Large intestine (tissue), 3 donors: ENCODE measurements around the gene ARID1A. TPM values are rescaled to one million over a fixed set of nuclear protein-coding genes. Genes with fewer than 3 reads are reported as not detected.

ENCODE experiments used
- DNase-seq, 2 donors: peaks; one replicate each; pipeline versions ENCODE4 v3.0.0 to v3.0.0-alpha.2; 2013
- H3K27ac ChIP-seq: one replicate; pipeline ENCODE4 v1.5.1; 2013; ENCODE audit warnings: low read length
- H3K27me3 ChIP-seq: 2 replicates; pipeline ENCODE4 v1.6.1; 2013; ENCODE audit warnings: low read length; ENCODE audit not compliant: control insufficient read depth, insufficient read depth
- H3K36me3 ChIP-seq: 2 replicates; pipeline ENCODE4 v1.6.1; 2013; ENCODE audit warnings: low read length; ENCODE audit not compliant: control insufficient read depth, insufficient read depth
- H3K4me1 ChIP-seq: one replicate; pipeline ENCODE4 v1.6.1; 2013; ENCODE audit warnings: low read length; ENCODE audit not compliant: control insufficient read depth, insufficient read depth
- H3K4me3 ChIP-seq: one replicate; pipeline ENCODE4 v1.5.1; 2013; ENCODE audit warnings: low read length
- H3K9me3 ChIP-seq: one replicate; pipeline ENCODE4 v1.6.1; 2013; ENCODE audit warnings: mild to moderate bottlenecking, low read depth, low read length, moderate library complexity; ENCODE audit not compliant: control insufficient read depth
- WGBS: methylation state at CpG from one replicate; pipeline ENCODE4 v1.1.5; 2013; ENCODE audit warnings: low lambda C conversion rate; ENCODE audit not compliant: insufficient coverage; 5-methylcytosine and 5-hydroxymethylcytosine counted together
- polyA plus RNA-seq: library from polyadenylated mRNA; unstranded; fragments of 120-200 nt; gene quantifications from one replicate; pipeline ENCODE4 v1.2.1, GENCODE V29; 2013

The ARID1A gene
- polyA plus RNA-seq, 1 donor = 64.2 TPM

DNA sequence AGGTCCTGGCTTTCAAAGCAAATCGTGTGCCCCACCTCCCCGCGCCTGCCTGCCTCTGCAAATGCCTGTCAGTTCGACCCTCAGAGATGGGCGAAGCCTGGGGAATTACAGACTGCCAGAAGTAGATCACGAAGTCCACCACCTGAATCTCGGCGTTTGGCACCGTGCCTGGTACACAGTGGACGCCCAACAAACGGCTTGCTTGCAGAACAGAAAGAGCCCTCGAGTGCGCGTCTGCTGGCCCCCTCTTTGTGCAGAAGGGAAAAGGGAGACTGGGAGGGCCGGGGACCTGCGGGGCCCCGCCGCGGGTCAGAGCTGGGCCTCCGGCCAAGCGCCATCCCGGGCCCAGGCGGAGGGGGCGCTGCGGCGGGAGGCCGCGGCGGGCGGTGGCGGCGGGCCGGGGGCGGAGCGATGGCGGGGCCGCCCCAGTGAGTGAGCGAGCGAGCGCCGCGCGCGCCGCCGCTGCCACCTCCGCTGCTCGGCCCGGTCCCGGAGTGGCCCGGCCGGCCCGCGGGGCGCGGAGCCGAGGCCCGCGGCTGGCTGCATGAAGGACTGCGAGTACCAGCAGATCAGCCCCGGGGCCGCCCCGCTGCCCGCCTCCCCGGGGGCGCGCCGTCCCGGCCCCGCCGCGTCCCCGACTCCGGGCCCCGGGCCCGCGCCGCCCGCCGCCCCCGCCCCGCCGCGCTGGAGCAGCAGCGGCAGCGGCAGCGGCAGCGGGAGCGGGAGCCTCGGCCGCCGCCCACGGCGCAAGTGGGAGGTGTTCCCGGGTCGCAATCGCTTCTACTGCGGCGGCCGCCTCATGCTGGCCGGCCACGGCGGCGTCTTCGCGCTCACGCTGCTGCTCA, 130.7 kb downstream of the ARID1A start, which contains the start of gene ZDHHC18:
TSS of gene ZDHHC18 (plus strand) at position 428 of the 845 bp plus-strand sequence. CDS start at position 545, 117 bp downstream.
- Histone ChIP-seq H3K9me3 (no peaks in the 10 kb centered on the region), H3K27me3 (no peaks in the 10 kb centered on the region), H3K27ac (peak within 1 kb of the TSS; percentile 17), H3K4me3 (peak within 1 kb of the TSS; percentile 71), H3K36me3 (peaks cover 2% of the 10 kb centered on the region), H3K4me1 (peaks cover 15% of the 10 kb centered on the region)
- no CpG with 5 or more reads among the region's 107 CpGs for WGBS
- DNase-seq = peak; percentile 46 to 83

DNA sequence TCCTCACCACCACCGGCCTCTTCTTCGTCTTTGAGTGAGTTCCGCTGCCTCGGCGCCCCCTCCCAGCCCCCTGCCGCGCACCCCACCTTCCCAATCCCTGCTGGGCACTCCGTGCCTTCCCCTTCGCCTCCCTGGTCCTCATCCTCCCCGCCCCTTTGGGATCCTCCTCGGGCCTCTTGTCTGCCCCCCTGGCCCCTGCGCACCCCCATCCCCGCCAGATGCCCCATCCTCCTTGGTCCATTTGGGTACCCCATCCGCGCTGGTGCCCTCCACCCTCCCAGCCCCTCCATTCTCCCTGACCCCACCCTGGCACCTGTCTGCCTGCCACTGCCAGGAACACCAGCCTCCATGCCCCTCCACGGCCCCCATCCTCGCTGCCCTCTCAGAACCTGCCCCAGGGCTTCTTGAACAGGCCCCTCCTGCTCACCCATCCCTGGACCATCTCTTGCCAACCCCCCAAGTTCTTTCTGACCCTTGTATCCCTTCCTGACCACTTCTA, 131.3 kb downstream of the ARID1A start:
- Histone ChIP-seq H3K9me3 (no peaks in the 10 kb centered on the region), H3K36me3 (peaks cover 8% of the 10 kb centered on the region), H3K4me3 (peak overlapping the region; percentile 64), H3K27ac (no peak overlapping the region), H3K4me1 (peaks cover 15% of the 10 kb centered on the region), H3K27me3 (no peaks in the 10 kb centered on the region)
- no peak for DNase-seq
- no CpG with 5 or more reads among the region's 17 CpGs for WGBS

DNA sequence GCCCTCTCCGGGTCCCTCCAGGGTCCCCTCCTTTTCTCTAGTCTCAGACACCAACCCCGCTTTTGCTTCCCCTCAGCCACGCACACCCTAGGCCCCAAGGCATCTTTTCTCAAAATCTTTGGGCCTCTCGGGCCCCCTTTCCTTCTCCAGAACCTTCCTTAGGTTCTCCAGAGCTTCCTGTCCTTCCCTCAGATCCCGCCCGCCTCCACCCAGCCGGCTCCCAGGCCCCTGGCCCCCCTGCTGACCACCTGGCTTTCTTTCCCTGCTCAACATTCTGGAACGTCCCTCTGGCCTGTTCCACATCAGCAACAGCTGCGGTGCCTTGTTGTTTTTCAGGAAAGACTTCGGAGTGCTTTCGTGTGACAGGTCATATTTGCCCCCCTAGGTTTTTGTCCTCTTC, 131.8 kb downstream of the ARID1A start:
- Histone ChIP-seq H3K27ac (no peak overlapping the region), H3K36me3 (peaks cover 13% of the 10 kb centered on the region), H3K9me3 (no peaks in the 10 kb centered on the region), H3K27me3 (no peaks in the 10 kb centered on the region), H3K4me3 (peak overlapping the region; percentile 64), H3K4me1 (peaks cover 15% of the 10 kb centered on the region)
- DNase-seq = no peak
- 40% methylated on average over 3 of the region's 11 CpGs for WGBS

DNA sequence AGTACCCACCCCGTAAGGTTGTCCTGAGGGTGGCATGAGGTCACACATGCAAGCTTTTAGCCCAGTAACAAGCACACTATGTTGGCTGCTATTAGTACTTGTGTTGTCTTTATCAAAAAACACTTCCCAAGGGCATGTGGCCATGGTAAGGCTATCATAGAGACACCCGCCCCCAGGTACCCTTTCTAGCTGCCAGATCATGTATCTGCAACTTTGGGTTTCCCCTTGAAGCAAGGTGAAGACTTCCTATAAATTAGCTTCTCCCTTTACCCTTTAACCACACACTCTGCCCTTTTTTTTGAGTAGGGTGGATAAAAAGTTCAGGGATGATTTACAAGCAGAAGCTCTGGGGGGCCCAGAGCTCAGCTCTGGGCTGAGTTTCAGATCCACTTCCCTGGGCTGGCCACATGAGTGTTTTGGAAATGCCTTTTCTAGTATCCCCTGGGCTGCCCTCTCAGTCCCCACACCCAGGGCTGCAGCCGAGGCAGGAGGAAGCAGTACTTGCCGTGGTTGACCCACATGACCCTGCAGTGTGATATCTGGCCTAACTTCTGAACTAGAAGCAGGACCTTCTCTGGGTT, 132.7 kb downstream of the ARID1A start:
- Histone ChIP-seq H3K27me3 (no peaks in the 10 kb centered on the region), H3K4me3 (no peak overlapping the region), H3K4me1 (peaks cover 15% of the 10 kb centered on the region), H3K36me3 (peaks cover 20% of the 10 kb centered on the region), H3K9me3 (no peaks in the 10 kb centered on the region), H3K27ac (no peak overlapping the region)
- no peak for DNase-seq
- whole genome bisulfite sequencing = 60% methylated on average over 1 of the region's 4 CpGs

DNA sequence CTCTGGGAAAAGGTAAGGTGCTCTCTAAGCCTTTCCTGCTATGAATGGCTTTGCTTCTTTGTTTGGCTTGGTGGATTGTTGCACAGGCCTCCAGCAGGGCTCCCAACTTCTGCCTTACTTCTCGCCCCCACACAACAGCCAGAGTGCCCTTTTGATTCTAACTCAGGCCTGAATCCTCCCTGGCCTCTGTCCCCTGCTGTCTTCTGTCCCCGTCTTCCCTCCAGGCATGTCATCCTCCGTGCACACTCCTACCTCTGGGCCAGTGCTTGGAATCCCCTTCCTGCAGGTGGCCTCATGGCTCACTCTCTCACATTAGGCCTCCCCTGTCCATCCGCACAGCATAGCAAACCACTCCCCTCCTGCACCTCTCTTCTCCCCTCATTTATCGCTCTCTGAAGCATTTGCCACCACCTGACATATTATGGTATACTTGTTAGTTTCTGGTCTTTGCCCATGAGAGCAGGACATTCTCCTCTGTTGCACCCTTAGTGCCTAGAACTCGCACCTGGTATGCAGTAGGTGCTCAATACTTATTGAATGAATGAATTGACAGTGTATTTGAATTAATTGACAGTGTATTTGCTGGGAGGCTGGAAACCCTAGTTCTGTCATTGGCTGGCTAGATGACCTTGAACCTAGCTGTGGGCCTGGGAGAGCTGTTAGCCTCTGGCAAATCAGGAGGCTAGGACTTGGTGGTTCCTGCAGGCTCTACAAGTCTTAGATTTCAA, 133.5 kb downstream of the ARID1A start:
- no peak overlapping the region for H3K4me3 ChIP-seq

DNA sequence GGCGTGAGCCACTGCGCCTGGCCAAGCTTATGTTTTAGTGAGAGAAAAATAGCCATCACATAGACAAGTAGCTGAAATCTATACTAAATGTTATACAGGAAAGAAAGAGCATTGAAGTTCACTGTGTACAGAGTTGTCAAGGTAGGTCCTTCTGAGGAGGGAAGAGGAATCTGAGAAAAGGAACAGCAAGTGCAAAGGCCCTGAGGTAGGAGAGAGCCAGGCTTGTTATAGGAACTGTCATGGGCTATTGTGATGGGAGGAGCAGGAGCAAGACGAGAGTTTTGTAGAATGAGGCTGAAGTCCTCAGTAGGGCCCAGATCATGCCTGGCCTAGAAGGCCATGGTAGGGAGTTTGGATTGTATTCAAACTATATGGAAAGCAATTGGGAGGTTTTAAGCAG, 135.2 kb downstream of the ARID1A start:
- no CpG with 5 or more reads among the region's 3 CpGs for WGBS
- Histone ChIP-seq H3K27me3 (no peaks in the 10 kb centered on the region), H3K4me1 (peaks cover 9% of the 10 kb centered on the region), H3K27ac (no peak overlapping the region), H3K4me3 (no peak overlapping the region), H3K9me3 (no peaks in the 10 kb centered on the region), H3K36me3 (peaks cover 39% of the 10 kb centered on the region)
- no peak for DNase-seq

More for the DNA sequence above, 133.5 kb downstream of the ARID1A start:
- Histone ChIP-seq H3K27me3 (no peaks in the 10 kb centered on the region), H3K36me3 (peaks cover 27% of the 10 kb centered on the region), H3K4me1 (peaks cover 15% of the 10 kb centered on the region), H3K27ac (no peak overlapping the region), H3K9me3 (no peaks in the 10 kb centered on the region)
- DNase-seq = no peak
- WGBS = 100% methylated on average over 1 of the region's 6 CpGs

Other genes with a start within 250 kb of the ARID1A start
- gene HMGN2, start 223.6 kb upstream of the ARID1A start, polyA plus RNA-seq = 671 TPM
- 98.2 TPM for gene RPS6KA1, start 166.3 kb upstream of the ARID1A start, polyA plus RNA-seq
- gene PIGV, start 91.9 kb downstream of the ARID1A start, polyA plus RNA-seq = 15.6 TPM
- gene ZDHHC18, start 130.7 kb downstream of the ARID1A start, polyA plus RNA-seq = 16.2 TPM
- 6.9 TPM for gene SFN, start 167.1 kb downstream of the ARID1A start, polyA plus RNA-seq
- 28.5 TPM for gene GPN2, start 194.3 kb downstream of the ARID1A start, polyA plus RNA-seq
- 14.7 TPM for gene GPATCH3, start 204.5 kb downstream of the ARID1A start, polyA plus RNA-seq
- gene NR0B2, start 218.0 kb downstream of the ARID1A start, polyA plus RNA-seq = 91.2 TPM
- 67.8 TPM for gene NUDC, start 225.7 kb downstream of the ARID1A start, polyA plus RNA-seq